PC-3 (cell line): ENCODE data around the gene PRUNE2. TPM values are rescaled to one million over a fixed set of nuclear protein-coding genes. Genes with fewer than 3 reads are reported as not detected.
"Not testable (repeated sequence)": the region's sequence is repeated elsewhere in the genome, so short reads cannot be mapped to it uniquely, and the experiment has no call there.

ENCODE experiments used
- ATAC-seq: fragments of 200-7000 bp; cut with Tn5 transposase; 2 replicates; pipeline ENCODE4 v1.9.1; 2020; ENCODE audit warnings: mild to moderate bottlenecking, moderate library complexity
- BruUV-seq: library from RNA; stranded (reverse); fragments of 400-500 nt; replicated peaks from 2 replicates; lab custom pipeline; 2021; lab: Mats Ljungman, UMichigan
- CTCF ChIA-PET: fragments of 300-600 bp; sonication (Branson Sonifier 250); formaldehyde crosslinking; loops from one replicate; lab custom pipeline; 2022; ENCODE audit warnings: antibody characterized with exemption; lab: Charles Lee
- POLR2A ChIA-PET: fragments of 300-600 bp; sonication (Branson Sonifier 250); formaldehyde crosslinking; loops from one replicate; lab custom pipeline; 2022; ENCODE audit warnings: antibody characterized with exemption; ENCODE audit not compliant: unreplicated experiment; lab: Charles Lee
- DNase-seq: peaks from one replicate; pipeline ENCODE4 v3.0.0-alpha.2; 2015
- H2AFZ ChIP-seq: fragments of 300-600 bp; sonication (generic); 2 replicates; pipeline ENCODE4 v1.6.0; 2016; ENCODE audit warnings: antibody characterized with exemption, low read length
- H3F3A ChIP-seq: fragments of 300-600 bp; sonication (generic); one replicate; pipeline ENCODE4 v1.6.0; 2017; ENCODE audit warnings: antibody characterized with exemption, low read length, control low read depth, mild to moderate bottlenecking; ENCODE audit not compliant: unreplicated experiment
- H3K27ac ChIP-seq: fragments of 300-600 bp; sonication (generic); 2 replicates; pipeline ENCODE4 v1.5.1; 2016; ENCODE audit warnings: mild to moderate bottlenecking, low read length
- H3K27me3 ChIP-seq: fragments of 300-600 bp; sonication (generic); 2 replicates; pipeline ENCODE4 v1.6.1; 2016; ENCODE audit warnings: low read length, mixed read lengths
- H3K36me3 ChIP-seq: fragments of 300-600 bp; sonication (generic); 2 replicates; pipeline ENCODE4 v1.6.1; 2016; ENCODE audit warnings: low read depth, mixed run types, low read length, mixed read lengths
- H3K4me1 ChIP-seq: fragments of 300-600 bp; sonication (generic); 2 replicates; pipeline ENCODE4 v1.5.1; 2016; ENCODE audit warnings: low read length; ENCODE audit not compliant: insufficient read depth
- H3K4me2 ChIP-seq: fragments of 300-600 bp; sonication (generic); 2 replicates; pipeline ENCODE4 v1.6.0; 2016; ENCODE audit warnings: low read length
- H3K4me3 ChIP-seq: fragments of 300-600 bp; sonication (generic); 2 replicates; pipeline ENCODE4 v1.5.1; 2016; ENCODE audit warnings: mild to moderate bottlenecking, low read length, mixed read lengths
- H3K79me2 ChIP-seq: fragments of 300-600 bp; sonication (generic); 2 replicates; pipeline ENCODE4 v1.6.1; 2017; ENCODE audit warnings: low read length, mixed read lengths
- H3K9ac ChIP-seq: fragments of 300-600 bp; sonication (generic); 2 replicates; pipeline ENCODE4 v1.6.0; 2016; ENCODE audit warnings: mild to moderate bottlenecking, low read length
- H3K9me2 ChIP-seq: fragments of 300-600 bp; sonication (generic); replicated peaks from 2 replicates; pipeline ENCODE4 v1.6.1; 2016; ENCODE audit warnings: mixed run types, low read length, mixed read lengths
- H3K9me3 ChIP-seq: fragments of 300-600 bp; sonication (generic); 2 replicates; pipeline ENCODE4 v1.6.1; 2016; ENCODE audit warnings: low read length, mixed read lengths
- H4K20me1 ChIP-seq: fragments of 300-600 bp; sonication (generic); 2 replicates; pipeline ENCODE4 v1.6.1; 2016; ENCODE audit warnings: low read length, mixed read lengths
- EZH2 ChIP-seq: fragments of 300-600 bp; sonication (generic); IDR thresholded peaks from one replicate; pipeline ENCODE4 v1.6.1; 2017; ENCODE audit warnings: antibody characterized with exemption, mild to moderate bottlenecking, low read length; ENCODE audit not compliant: unreplicated experiment
- EZH2phosphoT487 ChIP-seq: fragments of 300-600 bp; sonication (generic); IDR thresholded peaks from 2 replicates; pipeline ENCODE4 v1.6.1; 2018; ENCODE audit warnings: mild to moderate bottlenecking, antibody characterized with exemption, low read length, borderline replicate concordance
- intact Hi-C: fragments of 100-400 bp; cut with micrococcal nuclease; formaldehyde crosslinking; loops from 2 replicates; pipeline ENCODE4 v1.9.0; 2023
- total RNA-seq: library from RNA; depleted of rRNA; stranded (reverse); fragments of >200 nt; gene quantifications from 2 replicates; pipeline ENCODE4 v1.2.3, GENCODE V29; 2014
- TF ChIP-seq, protein P1 (sequence below): fragments of 300-600 bp; sonication (generic); conservative IDR thresholded peaks from 2 replicates; pipeline ENCODE4 v1.5.1; 2017; ENCODE audit warnings: antibody characterized with exemption, low read depth, mild to moderate bottlenecking, low read length

Gene PRUNE2
- total RNA-seq, 1 experiment from 2014 or later = not detected

GRCh38 chr9:76594764-76595424 lies 311.0 kb downstream of the PRUNE2 start:
- intact Hi-C loops = no loop called here
- H4K20me1 ChIP-seq = no peaks in the 10 kb centered on the region
- H3K4me3 ChIP-seq = no peak overlapping the region
- H3K27me3 ChIP-seq = no peaks in the 10 kb centered on the region
- TF ChIP-seq, protein P1, sequence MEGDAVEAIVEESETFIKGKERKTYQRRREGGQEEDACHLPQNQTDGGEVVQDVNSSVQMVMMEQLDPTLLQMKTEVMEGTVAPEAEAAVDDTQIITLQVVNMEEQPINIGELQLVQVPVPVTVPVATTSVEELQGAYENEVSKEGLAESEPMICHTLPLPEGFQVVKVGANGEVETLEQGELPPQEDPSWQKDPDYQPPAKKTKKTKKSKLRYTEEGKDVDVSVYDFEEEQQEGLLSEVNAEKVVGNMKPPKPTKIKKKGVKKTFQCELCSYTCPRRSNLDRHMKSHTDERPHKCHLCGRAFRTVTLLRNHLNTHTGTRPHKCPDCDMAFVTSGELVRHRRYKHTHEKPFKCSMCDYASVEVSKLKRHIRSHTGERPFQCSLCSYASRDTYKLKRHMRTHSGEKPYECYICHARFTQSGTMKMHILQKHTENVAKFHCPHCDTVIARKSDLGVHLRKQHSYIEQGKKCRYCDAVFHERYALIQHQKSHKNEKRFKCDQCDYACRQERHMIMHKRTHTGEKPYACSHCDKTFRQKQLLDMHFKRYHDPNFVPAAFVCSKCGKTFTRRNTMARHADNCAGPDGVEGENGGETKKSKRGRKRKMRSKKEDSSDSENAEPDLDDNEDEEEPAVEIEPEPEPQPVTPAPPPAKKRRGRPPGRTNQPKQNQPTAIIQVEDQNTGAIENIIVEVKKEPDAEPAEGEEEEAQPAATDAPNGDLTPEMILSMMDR = no peak
- TF ChIP-seq EZH2 (no peak), EZH2phosphoT487 (no peak)
- ATAC-seq (no peak), DNase-seq (no peak)
- no peak overlapping the region for H3K9ac ChIP-seq
- no peaks in the 10 kb centered on the region for H3K9me3 ChIP-seq
- no peaks in the 10 kb centered on the region for H3F3A ChIP-seq
- ChIA-PET CTCF (no interaction called here), POLR2A (no interaction called here)
- H3K4me2 ChIP-seq = no peak overlapping the region
- H3K9me2 ChIP-seq = no peaks in the 10 kb centered on the region
- no peak overlapping the region for H2AFZ ChIP-seq
- BruUV-seq = no TSS peak
- H3K4me1 ChIP-seq = no peaks in the 10 kb centered on the region
- H3K27ac ChIP-seq = no peak overlapping the region
- H3K36me3 ChIP-seq = no peaks in the 10 kb centered on the region
- H3K79me2 ChIP-seq = no peaks in the 10 kb centered on the region

DNA sequence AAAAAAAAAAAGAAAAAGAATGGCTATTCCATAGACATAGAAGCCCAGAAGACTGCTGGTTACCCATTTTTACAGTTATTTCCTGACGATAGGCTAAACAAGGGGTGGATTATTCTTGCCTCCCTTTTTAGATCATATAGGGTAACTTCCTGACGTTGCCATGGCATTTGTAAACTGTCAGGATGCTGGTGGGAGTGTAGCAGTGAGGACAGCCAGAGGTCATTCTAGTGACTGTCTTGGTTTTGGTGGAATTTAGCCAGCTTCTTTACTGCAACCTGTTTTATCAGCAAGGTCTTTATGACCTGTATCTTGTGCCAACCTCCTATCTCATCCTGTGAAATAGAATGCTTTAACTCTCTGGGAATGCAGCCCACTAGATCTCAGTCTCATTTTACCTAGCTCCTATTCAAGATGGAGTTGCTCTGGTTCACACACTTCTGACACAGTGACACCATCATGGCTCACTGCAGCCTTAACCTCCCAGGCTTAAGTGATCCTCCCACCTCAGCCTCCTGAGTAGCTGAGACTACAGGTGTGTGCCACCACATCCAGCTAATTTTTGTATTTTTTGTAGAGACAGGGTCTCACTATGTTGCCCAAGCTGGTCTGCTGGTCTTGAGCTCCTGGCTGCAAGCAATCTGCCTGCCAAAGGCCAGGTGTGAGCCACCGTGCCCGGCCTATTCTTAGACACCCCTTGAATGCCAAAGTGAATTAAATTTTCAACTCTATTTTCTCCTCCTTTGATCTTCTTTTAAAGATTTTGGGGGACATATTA lies 311.8 kb downstream of the PRUNE2 start:
- H3K9me2 ChIP-seq, CTCF ChIA-PET, ATAC-seq, H3K9ac ChIP-seq, H3K36me3 ChIP-seq, H3K79me2 ChIP-seq, H3K4me2 ChIP-seq, DNase-seq, H3K27me3 ChIP-seq, H3K4me3 ChIP-seq, POLR2A ChIA-PET, H2AFZ ChIP-seq, H3K4me1 ChIP-seq, intact Hi-C loops, H3K27ac ChIP-seq, H3F3A ChIP-seq, H3K9me3 ChIP-seq, BruUV-seq, H4K20me1 ChIP-seq: not testable (repeated sequence)

GRCh38 chr9:76592974-76593347 lies 313.0 kb downstream of the PRUNE2 start:
- Histone ChIP-seq H3K79me2 (no peaks in the 10 kb centered on the region), H3F3A (no peaks in the 10 kb centered on the region), H3K4me3 (no peak overlapping the region), H3K9me3 (no peaks in the 10 kb centered on the region), H2AFZ (no peak overlapping the region), H3K9me2 (no peaks in the 10 kb centered on the region), H3K27ac (no peak overlapping the region), H4K20me1 (no peaks in the 10 kb centered on the region), H3K9ac (no peak overlapping the region), H3K4me1 (no peaks in the 10 kb centered on the region), H3K4me2 (no peak overlapping the region), H3K36me3 (no peaks in the 10 kb centered on the region), H3K27me3 (no peaks in the 10 kb centered on the region)
- TF ChIP-seq, protein P1 = no peak
- TF ChIP-seq EZH2 = no peak
- no peak for TF ChIP-seq EZH2phosphoT487
- CTCF ChIA-PET = no interaction called here
- POLR2A ChIA-PET = no interaction called here
- BruUV-seq = no TSS peak
- ATAC-seq = no peak
- intact Hi-C loops = no loop called here
- DNase-seq = no peak
